GM12878 (cell line): ENCODE data around the gene NR6A1. TPM values are rescaled to one million over a fixed set of nuclear protein-coding genes. Genes with fewer than 3 reads are reported as not detected.

ENCODE experiments used
- ATAC-seq: fragments of 200-7000 bp; cut with Tn5 transposase; 3 replicates; pipeline ENCODE4 v1.9.1; 2020; ENCODE audit warnings: mild to moderate bottlenecking, moderate library complexity
- BruUV-seq: library from RNA; stranded (reverse); fragments of 400-500 nt; replicated peaks from 2 replicates; lab custom pipeline; 2021; lab: Mats Ljungman, UMichigan
- CTCF ChIA-PET: fragments of 300-600 bp; sonication (Branson Sonifier 250); formaldehyde crosslinking; extraction: SDS; loops from one replicate; lab custom pipeline; 2021; ENCODE audit warnings: inconsistent platforms; lab: Yijun Ruan, JAX
- POLR2A ChIA-PET: fragments of 350-600 bp; formaldehyde crosslinking; extraction: SDS; loops from one replicate; lab custom pipeline; 2021; ENCODE audit warnings: inconsistent platforms; lab: Charles Lee
- RAD21 ChIA-PET: fragments of 300-600 bp; sonication (Branson Sonifier 250); formaldehyde crosslinking; loops from one replicate; lab custom pipeline; 2023; ENCODE audit warnings: antibody characterized with exemption; ENCODE audit not compliant: unreplicated experiment; lab: Charles Lee
- SMC1A ChIA-PET: fragments of 300-600 bp; sonication (Branson Sonifier 250); formaldehyde crosslinking; loops from one replicate; lab custom pipeline; 2023; ENCODE audit not compliant: unreplicated experiment, uncharacterized antibody; lab: Charles Lee
- DNase-seq: peaks from one replicate; pipeline ENCODE4 v3.0.0-alpha.2; 2011; ENCODE audit warnings: low read depth, low spot score
- FAIRE-seq: peaks from 3 replicates; lab custom pipeline; 2011; peaks lifted over from hg19 to GRCh38; lab: Jason Lieb, UNC
- H2AFZ ChIP-seq: 2 replicates; pipeline ENCODE4 v1.6.0; 2011; ENCODE audit warnings: low read depth, low read length, control low read depth; ENCODE audit not compliant: control insufficient read depth
- H3K27ac ChIP-seq: 2 replicates; pipeline ENCODE4 v1.5.1; 2011; ENCODE audit warnings: control low read depth; ENCODE audit not compliant: control insufficient read depth, insufficient read depth
- H3K27me3 ChIP-seq, 2 experiments: replicated peaks in 1 of 2; 2 replicates each; pipeline versions ENCODE4 v1.6.0 to v1.6.1; 2011; ENCODE audit warnings: low read length in 1 of 2; ENCODE audit not compliant: control insufficient read depth in 2 of 2, insufficient read depth in 2 of 2
- H3K36me3 ChIP-seq, 2 experiments: 2 replicates each; pipeline ENCODE4 v1.5.1; 2011; ENCODE audit warnings: low read length in 1 of 2; ENCODE audit not compliant: control insufficient read depth in 2 of 2, insufficient read depth in 2 of 2
- H3K4me1 ChIP-seq: 2 replicates; pipeline ENCODE4 v1.6.1; 2011; ENCODE audit warnings: mild to moderate bottlenecking, low read length, moderate library complexity, mixed read lengths; ENCODE audit not compliant: control insufficient read depth, insufficient read depth
- H3K4me2 ChIP-seq: 2 replicates; pipeline ENCODE4 v1.6.0; 2011; ENCODE audit warnings: control low read depth; ENCODE audit not compliant: control insufficient read depth, insufficient read depth
- H3K4me3 ChIP-seq: fragments of 200-600 bp; sonication (generic); 2 replicates; pipeline ENCODE4 v1.5.1; 2016
- H3K79me2 ChIP-seq: 2 replicates; pipeline ENCODE4 v1.6.0; 2011; ENCODE audit warnings: low read length; ENCODE audit not compliant: control insufficient read depth, insufficient read depth
- H3K9ac ChIP-seq: 2 replicates; pipeline ENCODE4 v1.8.0; 2011; ENCODE audit warnings: low read length, control low read depth, mixed read lengths; ENCODE audit not compliant: control insufficient read depth, insufficient read depth
- H3K9me3 ChIP-seq: replicated peaks from 3 replicates; pipeline ENCODE4 v1.5.1; 2011; ENCODE audit warnings: mild to moderate bottlenecking, low read length; ENCODE audit not compliant: control insufficient read depth, insufficient read depth
- H4K20me1 ChIP-seq: 2 replicates; pipeline ENCODE4 v1.6.0; 2011; ENCODE audit not compliant: control insufficient read depth, insufficient read depth
- CREM ChIP-seq: IDR thresholded peaks from 2 replicates; pipeline ENCODE4 v1.6.1; 2014; ENCODE audit warnings: antibody characterized with exemption, low read depth
- FOXK2 ChIP-seq: fragments of 450-650 bp; IDR thresholded peaks from 2 replicates; pipeline ENCODE4 v1.6.1; 2017; ENCODE audit warnings: mild to moderate bottlenecking, moderate library complexity
- HDAC6 ChIP-seq: fragments of 200-600 bp; sonication (generic); IDR thresholded peaks from one replicate; pipeline ENCODE4 v1.8.0; 2017; ENCODE audit warnings: antibody characterized with exemption; ENCODE audit not compliant: unreplicated experiment
- MAX ChIP-seq: IDR thresholded peaks from 2 replicates; pipeline ENCODE4 v1.6.1; 2012; ENCODE audit warnings: low read depth, low read length, improper control_type of control experiment
- MXI1 ChIP-seq: fragments of 150-350 bp; IDR thresholded peaks from 2 replicates; pipeline ENCODE4 v1.6.1; 2011; ENCODE audit warnings: low read depth, mild to moderate bottlenecking, inconsistent platforms, low read length, improper control_type of control experiment
- NFIC ChIP-seq: IDR thresholded peaks from 2 replicates; pipeline ENCODE4 v1.6.1; 2012; ENCODE audit warnings: low read depth, mild to moderate bottlenecking, inconsistent platforms, low read length, moderate library complexity
- NFXL1 ChIP-seq: fragments of 450-650 bp; IDR thresholded peaks from 2 replicates; pipeline ENCODE4 v1.6.1; 2017; ENCODE audit warnings: antibody characterized with exemption, mild to moderate bottlenecking, borderline replicate concordance
- NR2C1 ChIP-seq: fragments of 450-650 bp; IDR thresholded peaks from 2 replicates; pipeline ENCODE4 v1.6.1; 2017; ENCODE audit warnings: antibody characterized with exemption, mild to moderate bottlenecking, moderate library complexity
- NR2F1 ChIP-seq: fragments of 450-650 bp; conservative IDR thresholded peaks from 2 replicates; pipeline ENCODE4 v1.6.1; 2017; ENCODE audit warnings: mild to moderate bottlenecking
- POLR2AphosphoS2 ChIP-seq: IDR thresholded peaks from 2 replicates; pipeline ENCODE4 v1.6.1; 2011; ENCODE audit warnings: low read depth, mild to moderate bottlenecking, low read length, improper control_type of control experiment, moderate library complexity
- TARDBP ChIP-seq: IDR thresholded peaks from 2 replicates; pipeline ENCODE4 v1.6.1; 2016; ENCODE audit warnings: borderline replicate concordance
- WRNIP1 ChIP-seq: IDR thresholded peaks from 2 replicates; pipeline ENCODE4 v1.6.1; 2011; ENCODE audit warnings: low read depth, low read length, improper control_type of control experiment, borderline replicate concordance
- YBX1 ChIP-seq: fragments of 450-650 bp; IDR thresholded peaks from 2 replicates; pipeline ENCODE4 v1.6.1; 2016; ENCODE audit warnings: antibody characterized with exemption
- ZBTB4 ChIP-seq: fragments of 450-650 bp; formaldehyde crosslinking; IDR thresholded peaks from 2 replicates; pipeline ENCODE4 v1.4.0; 2022; ENCODE audit warnings: mild to moderate bottlenecking, moderate library complexity
- ZSCAN29 ChIP-seq: fragments of 450-650 bp; IDR thresholded peaks from 2 replicates; pipeline ENCODE4 v1.6.1; 2017; ENCODE audit warnings: mild to moderate bottlenecking, moderate library complexity
- WGBS: methylation state at CpG from one replicate; pipeline ENCODE4 v1.1.6; 2016; ENCODE audit warnings: low lambda C conversion rate; ENCODE audit not compliant: insufficient replicate concordance, insufficient coverage; ENCODE audit errors: missing lambda C conversion rate; 5-methylcytosine and 5-hydroxymethylcytosine counted together
- in situ Hi-C: fragments of 300-500 bp; cut with MboI; formaldehyde crosslinking; loops from 9 replicates; pipeline ENCODE4 v1.14.3; 2018; ENCODE audit warnings: mixed read lengths
- intact Hi-C: fragments of 100-400 bp; cut with micrococcal nuclease; formaldehyde crosslinking; loops from one replicate; pipeline ENCODE4 v1.14.2; 2022; ENCODE audit not compliant: unreplicated experiment
- polyA plus RNA-seq, 11 experiments: library from polyadenylated mRNA; depleted of rRNA in 4 of 11; unstranded in 6 of 11; stranded (reverse) in 5 of 11; fragments of >200 nt; fragmentation: Nextera tagmentation in 4 of 11; fragmentation: Illumina TruSeq in 1 of 11; extraction: Ambion mirVana in 4 of 11; extraction: Trizol in 1 of 11; gene quantifications; 1 replicate in 1 of 11; 2 replicates in 10 of 11; pipeline versions ENCODE4 v1.2.1 to v1.2.3, GENCODE V29; 2011 to 2016; ENCODE audit warnings: inconsistent platforms in 2 of 11, missing spikeins in 2 of 11, low read depth in 1 of 11
- total RNA-seq, 4 experiments: library from RNA; depleted of rRNA in 3 of 4; stranded (reverse); fragments of >200 nt in 3 of 4; fragmentation: Illumina TruSeq in 1 of 4; extraction: Trizol in 1 of 4; gene quantifications; 2 replicates each; pipeline versions ENCODE4 v1.2.1 to v1.2.3, GENCODE V29; 2013 to 2021
- TF ChIP-seq, protein P1 (sequence below): fragments of 450-650 bp; IDR thresholded peaks from 2 replicates; pipeline ENCODE4 v1.6.1; 2014; ENCODE audit warnings: mild to moderate bottlenecking

The NR6A1 gene
- total and polyA plus RNA-seq, 10 of the 15 experiments (the other 5 are each of a cell fraction or from before 2014, with no cell fraction given), result 1.2 to 9.2 (median 4.6) TPM

DNA sequence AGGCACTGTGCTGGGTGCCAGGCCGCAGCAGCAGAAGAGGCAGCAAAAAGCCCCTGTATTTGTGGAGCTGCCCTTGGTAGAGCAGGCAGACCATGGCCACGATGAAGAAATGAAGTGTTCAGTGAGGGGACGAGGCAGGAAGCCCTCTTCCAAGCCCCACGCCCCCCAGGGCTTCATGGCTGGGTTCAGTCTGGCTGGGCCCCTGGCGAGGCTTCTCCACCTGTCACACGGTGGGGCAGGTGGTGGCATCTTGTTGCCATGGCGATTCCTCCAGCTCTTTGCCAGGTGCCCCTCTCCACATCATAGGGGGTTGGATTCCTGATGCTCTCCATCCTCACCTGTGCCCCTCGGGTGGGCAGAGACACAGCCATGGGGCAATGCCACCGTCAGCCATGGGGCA is 299.4 kb downstream of the NR6A1 start:
- H3K27me3 ChIP-seq, result peaks cover 0 to 2% of the 10 kb centered on the region in 2 experiments; a peak in 2 of 4 replicates
- H4K20me1 ChIP-seq, result no peaks in the 10 kb centered on the region
- POLR2A ChIA-PET, result no interaction called here
- no peaks in the 10 kb centered on the region for H3K36me3 ChIP-seq
- no peaks in the 10 kb centered on the region for H3K79me2 ChIP-seq
- intact Hi-C loops (no loop called here), in situ Hi-C loops (no loop called here)
- SMC1A ChIA-PET, result no interaction called here
- DNase-seq (no peak), ATAC-seq (no peak), FAIRE-seq (no peak)
- no TSS peak for BruUV-seq
- H3K27ac ChIP-seq, result no peak overlapping the region
- TF ChIP-seq, protein P1, sequence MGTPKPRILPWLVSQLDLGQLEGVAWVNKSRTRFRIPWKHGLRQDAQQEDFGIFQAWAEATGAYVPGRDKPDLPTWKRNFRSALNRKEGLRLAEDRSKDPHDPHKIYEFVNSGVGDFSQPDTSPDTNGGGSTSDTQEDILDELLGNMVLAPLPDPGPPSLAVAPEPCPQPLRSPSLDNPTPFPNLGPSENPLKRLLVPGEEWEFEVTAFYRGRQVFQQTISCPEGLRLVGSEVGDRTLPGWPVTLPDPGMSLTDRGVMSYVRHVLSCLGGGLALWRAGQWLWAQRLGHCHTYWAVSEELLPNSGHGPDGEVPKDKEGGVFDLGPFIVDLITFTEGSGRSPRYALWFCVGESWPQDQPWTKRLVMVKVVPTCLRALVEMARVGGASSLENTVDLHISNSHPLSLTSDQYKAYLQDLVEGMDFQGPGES, result no peak
- TF ChIP-seq NFXL1 (no peak), TARDBP (no peak), NFIC (no peak), CREM (no peak), MAX (no peak)
- H2AFZ ChIP-seq, result no peak overlapping the region
- H3K4me2 ChIP-seq, result no peak overlapping the region
- H3K4me1 ChIP-seq, result no peaks in the 10 kb centered on the region
- RAD21 ChIA-PET, result no interaction called here
- 14% methylated on average over 9 of the region's 9 CpGs for WGBS
- H3K4me3 ChIP-seq, result no peak overlapping the region
- CTCF ChIA-PET, result no interaction called here
- no peaks in the 10 kb centered on the region for H3K9me3 ChIP-seq
- H3K9ac ChIP-seq, result no peak overlapping the region

DNA sequence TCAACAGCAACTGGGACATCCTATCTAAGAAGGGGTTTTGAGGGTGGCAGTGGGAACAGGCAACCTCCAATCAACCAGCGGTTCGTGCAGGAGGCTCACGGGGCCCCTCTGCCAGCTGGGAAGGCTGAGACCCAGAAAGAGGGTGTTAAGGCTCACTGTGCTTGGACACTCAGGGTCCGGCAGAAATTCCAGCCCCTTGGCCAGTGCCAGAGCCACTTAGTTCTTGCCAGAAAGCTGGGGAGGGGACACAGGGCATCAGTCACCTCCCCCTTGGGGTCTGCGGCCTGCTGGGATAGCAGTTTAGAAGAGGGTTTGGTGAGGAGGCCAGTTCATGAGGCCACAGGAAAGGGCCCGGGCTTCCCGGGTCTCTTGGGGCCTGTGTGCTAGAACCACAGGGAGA is 300.4 kb downstream of the NR6A1 start:
- no peak for ATAC-seq
- Histone ChIP-seq H3K4me1 (no peaks in the 10 kb centered on the region), H3K27me3 (no peaks in the 10 kb centered on the region; a peak in 1 of 4 replicates), H3K4me3 (no peak overlapping the region), H3K4me2 (no peak overlapping the region), H4K20me1 (no peaks in the 10 kb centered on the region), H3K27ac (no peak overlapping the region), H3K9me3 (no peaks in the 10 kb centered on the region), H2AFZ (no peak overlapping the region), H3K36me3 (no peaks in the 10 kb centered on the region), H3K79me2 (no peaks in the 10 kb centered on the region), H3K9ac (no peak overlapping the region)
- no peak for FAIRE-seq
- ChIA-PET CTCF (no interaction called here), POLR2A (no interaction called here), RAD21 (interaction anchor here (1.0 kb wide), 1 partner anchor 66 kb away, joined by 3 read pairs; no protein-coding TSS in a partner anchor), SMC1A (no interaction called here)
- DNase-seq, result no peak
- WGBS, result 43% methylated on average over 7 of the region's 7 CpGs
- intact Hi-C loops, result no loop called here
- BruUV-seq, result no TSS peak
- in situ Hi-C loops, result no loop called here
- TF ChIP-seq HDAC6, result no peak
- no peak for TF ChIP-seq YBX1
- TF ChIP-seq POLR2AphosphoS2, result no peak
- no peak for TF ChIP-seq ZSCAN29
- TF ChIP-seq MXI1, result no peak
- TF ChIP-seq ZBTB4 (CRISPR knock-in tag), result no peak
- no peak for TF ChIP-seq TARDBP
- no peak for TF ChIP-seq FOXK2
- TF ChIP-seq WRNIP1, result no peak
- no peak for TF ChIP-seq NR2C1
- no peak for TF ChIP-seq NR2F1
